Lower leg skin (tissue), 3 donors: ENCODE results near the gene THY1.

Experiments
- POLR2A ChIP-seq, 2 donors: fragments of 450-650 bp; IDR thresholded peaks; one replicate each; pipeline ENCODE4 v1.6.1; 2016 to 2017; ENCODE audit warnings: antibody characterized with exemption in 2 of 2, mild to moderate bottlenecking in 1 of 2, moderate library complexity in 1 of 2
- TF ChIP-seq, protein P1 (sequence below), 3 donors: fragments of 450-650 bp; IDR thresholded peaks; one replicate each; pipeline ENCODE4 v1.5.1; 2016; ENCODE audit warnings: antibody characterized with exemption in 3 of 3, mild to moderate bottlenecking in 3 of 3, moderate library complexity in 2 of 3

DNA sequence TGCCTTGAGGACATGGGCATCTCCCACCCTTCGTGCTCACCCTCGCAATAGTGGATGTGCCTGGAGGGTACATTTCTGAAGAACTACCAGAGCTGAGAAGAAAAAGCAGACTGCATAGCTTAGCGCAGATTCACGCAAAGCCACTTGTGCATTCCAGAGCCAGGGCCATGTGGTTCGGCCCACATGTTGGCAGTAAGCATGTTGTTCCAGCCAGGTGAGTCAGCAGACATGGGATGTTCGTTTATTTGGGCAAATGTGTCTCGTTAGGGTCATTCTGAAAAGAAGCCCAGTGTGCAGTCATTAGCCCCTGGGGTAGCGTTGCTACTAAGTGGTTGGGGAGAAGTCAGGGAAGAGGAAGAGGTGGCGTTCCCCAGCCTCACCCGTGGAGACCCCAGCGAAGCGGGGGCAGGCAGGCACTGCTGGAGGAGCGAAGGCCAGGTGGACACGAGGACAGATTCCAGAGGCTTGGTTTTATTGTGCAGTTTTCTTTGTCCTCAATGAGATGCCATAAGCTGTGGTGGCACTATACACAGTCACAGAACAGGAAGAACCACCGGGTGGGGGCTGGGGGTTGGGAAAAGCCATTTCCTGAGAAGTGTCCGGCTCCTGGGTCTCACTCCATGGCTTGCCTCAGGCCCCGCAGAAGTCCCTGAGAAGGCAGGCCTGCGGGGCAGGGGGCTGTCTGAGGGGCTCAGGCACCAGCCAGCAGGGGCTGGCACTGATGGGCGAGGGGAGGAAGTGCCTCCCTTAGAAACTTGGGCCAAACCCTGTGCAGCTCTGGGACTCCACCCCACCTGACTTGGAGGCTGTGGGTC is 5.0 kb downstream of the THY1 start:
- TF ChIP-seq, protein P1, sequence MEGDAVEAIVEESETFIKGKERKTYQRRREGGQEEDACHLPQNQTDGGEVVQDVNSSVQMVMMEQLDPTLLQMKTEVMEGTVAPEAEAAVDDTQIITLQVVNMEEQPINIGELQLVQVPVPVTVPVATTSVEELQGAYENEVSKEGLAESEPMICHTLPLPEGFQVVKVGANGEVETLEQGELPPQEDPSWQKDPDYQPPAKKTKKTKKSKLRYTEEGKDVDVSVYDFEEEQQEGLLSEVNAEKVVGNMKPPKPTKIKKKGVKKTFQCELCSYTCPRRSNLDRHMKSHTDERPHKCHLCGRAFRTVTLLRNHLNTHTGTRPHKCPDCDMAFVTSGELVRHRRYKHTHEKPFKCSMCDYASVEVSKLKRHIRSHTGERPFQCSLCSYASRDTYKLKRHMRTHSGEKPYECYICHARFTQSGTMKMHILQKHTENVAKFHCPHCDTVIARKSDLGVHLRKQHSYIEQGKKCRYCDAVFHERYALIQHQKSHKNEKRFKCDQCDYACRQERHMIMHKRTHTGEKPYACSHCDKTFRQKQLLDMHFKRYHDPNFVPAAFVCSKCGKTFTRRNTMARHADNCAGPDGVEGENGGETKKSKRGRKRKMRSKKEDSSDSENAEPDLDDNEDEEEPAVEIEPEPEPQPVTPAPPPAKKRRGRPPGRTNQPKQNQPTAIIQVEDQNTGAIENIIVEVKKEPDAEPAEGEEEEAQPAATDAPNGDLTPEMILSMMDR (IDR thresholded peaks at IDR 0.05), result no peak
- TF ChIP-seq POLR2A (IDR thresholded peaks at IDR 0.05), result no peak
